Measurements from ENCODE around the gene SLC9A9.

DNA sequence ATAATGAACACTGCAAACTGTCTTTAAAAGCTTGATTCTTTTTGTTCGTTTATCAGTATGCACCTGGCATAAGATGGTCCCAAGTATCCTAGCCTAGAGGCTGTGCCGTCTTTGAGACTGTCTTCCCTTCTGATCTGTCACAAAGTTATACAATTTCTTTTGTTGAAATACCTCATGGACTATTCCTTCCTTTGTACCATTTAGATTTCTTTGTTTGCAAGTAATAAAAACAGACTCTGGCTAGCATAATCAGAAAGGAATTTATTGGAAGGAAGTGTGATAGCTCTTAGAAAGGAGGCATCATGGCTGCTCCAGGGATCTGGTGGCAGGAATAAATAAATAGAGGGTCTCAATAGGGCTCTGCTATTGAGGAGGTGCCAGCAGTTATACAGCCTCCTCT, 280.4 kb downstream of the SLC9A9 start:
- TF ChIP-seq, protein P1, sequence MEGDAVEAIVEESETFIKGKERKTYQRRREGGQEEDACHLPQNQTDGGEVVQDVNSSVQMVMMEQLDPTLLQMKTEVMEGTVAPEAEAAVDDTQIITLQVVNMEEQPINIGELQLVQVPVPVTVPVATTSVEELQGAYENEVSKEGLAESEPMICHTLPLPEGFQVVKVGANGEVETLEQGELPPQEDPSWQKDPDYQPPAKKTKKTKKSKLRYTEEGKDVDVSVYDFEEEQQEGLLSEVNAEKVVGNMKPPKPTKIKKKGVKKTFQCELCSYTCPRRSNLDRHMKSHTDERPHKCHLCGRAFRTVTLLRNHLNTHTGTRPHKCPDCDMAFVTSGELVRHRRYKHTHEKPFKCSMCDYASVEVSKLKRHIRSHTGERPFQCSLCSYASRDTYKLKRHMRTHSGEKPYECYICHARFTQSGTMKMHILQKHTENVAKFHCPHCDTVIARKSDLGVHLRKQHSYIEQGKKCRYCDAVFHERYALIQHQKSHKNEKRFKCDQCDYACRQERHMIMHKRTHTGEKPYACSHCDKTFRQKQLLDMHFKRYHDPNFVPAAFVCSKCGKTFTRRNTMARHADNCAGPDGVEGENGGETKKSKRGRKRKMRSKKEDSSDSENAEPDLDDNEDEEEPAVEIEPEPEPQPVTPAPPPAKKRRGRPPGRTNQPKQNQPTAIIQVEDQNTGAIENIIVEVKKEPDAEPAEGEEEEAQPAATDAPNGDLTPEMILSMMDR (IDR thresholded peaks at IDR 0.05), result no peak
- TF ChIP-seq POLR2A (IDR thresholded peaks at IDR 0.05), result no peak

Data from uterus (tissue), 2 donors.